ENCODE data around the gene SMURF2. TPM values are rescaled to one million over a fixed set of nuclear protein-coding genes. Genes with fewer than 3 reads are reported as not detected.

The SMURF2 gene
- polyA plus RNA-seq, 1 of the 3 experiments (the other 2 are of a cell fraction), result 36.6 TPM

GRCh38 chr17:64686705-64687104 is 24.6 kb upstream of the SMURF2 start:
- TF ChIP-seq FOXJ3 (CRISPR knock-in tag; IDR thresholded peaks at IDR 0.05) (no peak), EP300 (IDR thresholded peaks at IDR 0.05; ENCODE audit: borderline replicate concordance in 1 of 2, low read depth in 1 of 2, low read length in 1 of 2) (no peak), REST (IDR thresholded peaks at IDR 0.05; ENCODE audit: low read depth, low read length) (no peak), POLR2AphosphoS5 (IDR thresholded peaks at IDR 0.05; ENCODE audit: low read depth, low read length) (no peak), CHD2 (IDR thresholded peaks at IDR 0.05; ENCODE audit: low read length, partially characterized antibody) (no peak), RFX5 (IDR thresholded peaks at IDR 0.05; ENCODE audit: low read length) (no peak), TCF12 (IDR thresholded peaks at IDR 0.05) (no peak), CTCF (IDR thresholded peaks at IDR 0.05) (no peak)
- H3K27ac ChIP-seq (ENCODE audit: low read depth in 2 of 2, low read length in 1 of 2), result no peak overlapping the region
- no peaks in the 10 kb centered on the region for H3K9me3 ChIP-seq
- no peaks in the 10 kb centered on the region for H3K27me3 ChIP-seq (ENCODE audit: insufficient read depth)
- H3K79me2 ChIP-seq (ENCODE audit: insufficient read depth), result no peaks in the 10 kb centered on the region
- no peaks in the 10 kb centered on the region for H4K20me1 ChIP-seq (ENCODE audit: insufficient read depth)
- POLR2A ChIA-PET, result no interaction called here
- peaks cover 0 to 31% of the 10 kb centered on the region in 2 experiments; a peak in 2 of 4 replicates for H3K4me1 ChIP-seq (ENCODE audit: control insufficient read depth in 1 of 2, insufficient read depth in 2 of 2, low read depth in 1 of 2, low read length in 1 of 2)
- 93% methylated on average over 2 of the region's 2 CpGs for WGBS (ENCODE audit: low lambda C conversion rate)
- CTCF ChIA-PET, result interaction anchor here (0.9 to 1.4 kb wide), 4 partner anchors 11 to 267 kb away, joined by 3 read pairs; no protein-coding TSS in a partner anchor
- H3F3A ChIP-seq (replicated peaks; ENCODE audit: insufficient read depth), result peaks cover 20% of the 10 kb centered on the region
- H3K4me3 ChIP-seq (ENCODE audit: low read depth in 2 of 2, low read length in 1 of 2), result no peak overlapping the region
- DNase-seq, result no peak
- no peaks in the 10 kb centered on the region for H3K9me2 ChIP-seq
- no peaks in the 10 kb centered on the region for H3K36me3 ChIP-seq (replicated peaks in 1 of 2; ENCODE audit: control insufficient read depth in 1 of 2, insufficient read depth in 2 of 2, low read length in 1 of 2)
- no peak overlapping the region for H2AFZ ChIP-seq (ENCODE audit: low read depth)
- no peak overlapping the region for H3K4me2 ChIP-seq
- no peak overlapping the region for H3K9ac ChIP-seq

GRCh38 chr17:64685705-64686104 is 23.6 kb upstream of the SMURF2 start:
- Histone ChIP-seq H2AFZ (ENCODE audit: low read depth) (no peak overlapping the region), H3K27ac (ENCODE audit: low read depth in 2 of 2, low read length in 1 of 2) (no peak overlapping the region), H3K9ac (no peak overlapping the region), H3K9me2 (no peaks in the 10 kb centered on the region), H3K79me2 (ENCODE audit: insufficient read depth) (peaks cover 7% of the 10 kb centered on the region; the same call in 1 of the 2 replicates), H3K9me3 (no peaks in the 10 kb centered on the region), H3K36me3 (replicated peaks in 1 of 2; ENCODE audit: control insufficient read depth in 1 of 2, insufficient read depth in 2 of 2, low read length in 1 of 2) (no peaks in the 10 kb centered on the region), H3K4me1 (ENCODE audit: control insufficient read depth in 1 of 2, insufficient read depth in 2 of 2, low read depth in 1 of 2, low read length in 1 of 2) (peaks cover 0 to 33% of the 10 kb centered on the region in 2 experiments; a peak in 2 of 4 replicates), H3K4me2 (no peak overlapping the region), H3K27me3 (ENCODE audit: insufficient read depth) (no peaks in the 10 kb centered on the region), H3K4me3 (ENCODE audit: low read depth in 2 of 2, low read length in 1 of 2) (no peak overlapping the region), H3F3A (replicated peaks; ENCODE audit: insufficient read depth) (peaks cover 30% of the 10 kb centered on the region), H4K20me1 (ENCODE audit: insufficient read depth) (no peaks in the 10 kb centered on the region)
- POLR2A ChIA-PET, result no interaction called here
- DNase-seq, result no peak
- CTCF ChIA-PET, result interaction anchor here (1.1 kb wide), 1 partner anchor 10 kb away, joined by 3 read pairs; no protein-coding TSS in a partner anchor
- 97% methylated on average over 9 of the region's 9 CpGs for WGBS (ENCODE audit: low lambda C conversion rate)
- TF ChIP-seq USF2 (IDR thresholded peaks at IDR 0.05; ENCODE audit: borderline replicate concordance, low read depth, low read length) (no peak), RXRA (IDR thresholded peaks at IDR 0.05; ENCODE audit: borderline replicate concordance, low read depth) (no peak), REST (IDR thresholded peaks at IDR 0.05; ENCODE audit: low read depth, low read length) (no peak), MEF2A (IDR thresholded peaks at IDR 0.05; ENCODE audit: borderline replicate concordance, low read depth) (no peak), ZBTB33 (IDR thresholded peaks at IDR 0.05; ENCODE audit: borderline replicate concordance, low read depth) (no peak), ELF1 (IDR thresholded peaks at IDR 0.05) (no peak), MAX (IDR thresholded peaks at IDR 0.05; ENCODE audit: low read depth) (no peak), TCF12 (IDR thresholded peaks at IDR 0.05) (no peak)
